ENCODE measurements around the gene WDFY4. TPM values are rescaled to one million over a fixed set of nuclear protein-coding genes. Genes with fewer than 3 reads are reported as not detected.

WDFY4 gene
- total and polyA plus RNA-seq, 2 experiments from 2014 or later, result not detected

DNA sequence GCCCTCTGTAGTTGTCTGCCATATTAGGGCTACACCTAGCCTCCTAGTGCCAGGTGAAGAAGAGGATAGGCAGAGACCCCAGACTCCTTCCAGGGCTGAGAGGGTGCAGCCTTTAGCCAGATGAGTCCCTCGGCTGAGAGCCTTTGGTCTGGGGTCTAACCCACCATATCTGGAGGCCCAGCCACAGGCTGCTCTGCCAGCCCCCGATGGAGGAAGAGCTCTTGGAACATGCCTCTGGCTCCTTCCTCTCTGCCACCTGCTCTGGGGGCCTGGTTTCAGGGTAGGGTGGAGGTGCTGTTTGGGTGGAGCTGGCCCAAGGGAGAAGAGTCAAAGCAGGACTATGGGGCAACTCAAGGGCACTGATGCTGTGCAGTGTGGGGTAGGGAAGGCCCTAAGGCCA is 253.6 kb downstream of the WDFY4 start:
- Histone ChIP-seq H3K4me3 (no peak overlapping the region), H3K9ac (no peak overlapping the region), H3K4me2 (ENCODE audit: unreplicated experiment) (no peak overlapping the region), H3K79me2 (ENCODE audit: insufficient read depth) (no peaks in the 10 kb centered on the region), H3K9me2 (ENCODE audit: insufficient read depth) (no peaks in the 10 kb centered on the region), H4K20me1 (ENCODE audit: insufficient read depth) (no peaks in the 10 kb centered on the region), H2AFZ (no peak overlapping the region), H3K27ac (no peak overlapping the region), H3K27me3 (replicated peaks; ENCODE audit: insufficient read depth) (peaks cover 34% of the 10 kb centered on the region), H3K4me1 (ENCODE audit: insufficient read depth) (no peaks in the 10 kb centered on the region), H3F3A (ENCODE audit: insufficient read depth) (no peaks in the 10 kb centered on the region), H3K9me3 (ENCODE audit: low read depth) (no peaks in the 10 kb centered on the region), H3K36me3 (ENCODE audit: low read depth) (no peaks in the 10 kb centered on the region)
- in situ Hi-C loops (cut with MboI), result no loop called here
- DNase-seq, result no peak
- WGBS, 2 experiments (ENCODE audit: low coverage in 1 of 2, low lambda C conversion rate in 2 of 2, missing lambda C conversion rate in 2 of 2), result 38 to 83% methylated on average over 1 to 2 of the region's 2 CpGs
- TF ChIP-seq EZH2phosphoT487 (IDR thresholded peaks at IDR 0.05; ENCODE audit: insufficient read depth, low read depth) (no peak), EZH2 (IDR thresholded peaks at IDR 0.05; ENCODE audit: insufficient read depth, poor library complexity, severe bottlenecking) (no peak)

DNA sequence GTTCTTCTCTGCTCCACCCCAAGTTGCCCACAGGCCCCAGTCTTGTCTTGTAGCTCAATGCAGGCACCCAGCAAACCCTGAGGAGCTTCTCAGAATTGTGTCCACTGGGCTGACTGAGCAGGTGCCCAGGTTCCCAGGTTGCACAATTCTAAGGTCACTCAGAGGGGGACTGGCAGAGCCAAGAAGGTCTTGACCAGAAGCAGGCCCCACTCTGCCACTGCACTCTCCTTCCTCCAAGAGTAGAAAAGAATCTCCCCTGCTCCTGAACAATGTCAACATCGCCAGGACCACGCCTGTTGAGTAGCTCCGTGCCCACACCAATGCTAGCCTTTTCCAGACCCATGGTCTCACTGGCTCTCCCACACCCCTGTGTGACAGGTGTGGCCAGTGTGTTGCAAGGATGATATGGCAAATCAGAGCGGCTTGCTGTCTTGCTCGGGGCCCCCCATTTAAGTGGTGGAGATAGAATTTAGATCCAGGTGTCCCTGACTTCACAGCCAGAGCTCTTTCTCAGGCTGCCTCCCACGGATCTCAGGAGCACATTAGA is 254.4 kb downstream of the WDFY4 start:
- in situ Hi-C loops (cut with MboI), result no loop called here
- no peaks in the 10 kb centered on the region for H4K20me1 ChIP-seq (ENCODE audit: insufficient read depth)

DNA sequence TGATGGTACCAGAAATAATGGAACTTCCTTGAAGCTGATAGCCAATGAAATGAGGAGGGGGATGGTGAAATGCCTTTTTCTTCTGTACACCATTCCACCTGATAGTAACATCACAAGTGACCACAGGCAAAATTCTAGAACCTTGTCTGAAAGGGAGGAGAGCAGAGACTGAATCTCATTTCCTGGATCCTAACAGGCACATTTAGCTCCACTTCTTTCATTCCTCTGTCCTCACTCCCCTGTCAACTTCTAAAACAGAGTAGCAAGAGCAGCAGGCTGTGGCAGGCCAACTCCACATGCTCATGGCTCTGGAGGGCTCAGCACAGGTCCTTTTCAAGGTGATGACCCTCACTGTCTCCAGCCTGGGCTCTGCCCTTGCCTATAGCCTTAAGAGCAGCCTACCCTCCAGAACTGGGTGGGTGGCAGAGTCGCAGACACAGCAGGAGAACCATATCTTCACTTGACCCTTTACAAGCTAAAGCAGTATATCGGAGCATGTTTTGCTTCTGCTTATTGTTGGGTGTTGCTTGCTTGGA is 255.2 kb downstream of the WDFY4 start, which contains the start of gene LRRC18:
Gene LRRC18 (minus strand): TSS at position 51 of the 536 bp plus-strand sequence. CDS start 25,685 bp downstream, outside the sequence.
- Histone ChIP-seq H3K79me2 (ENCODE audit: insufficient read depth) (no peaks in the 10 kb centered on the region), H3K4me3 (no peak within 1 kb of the TSS), H4K20me1 (ENCODE audit: insufficient read depth) (no peaks in the 10 kb centered on the region), H2AFZ (no peak within 1 kb of the TSS), H3K4me1 (ENCODE audit: insufficient read depth) (no peaks in the 10 kb centered on the region), H3F3A (ENCODE audit: insufficient read depth) (no peaks in the 10 kb centered on the region), H3K27me3 (replicated peaks; ENCODE audit: insufficient read depth) (peaks cover 34% of the 10 kb centered on the region), H3K9me2 (ENCODE audit: insufficient read depth) (no peaks in the 10 kb centered on the region), H3K4me2 (ENCODE audit: unreplicated experiment) (no peak within 1 kb of the TSS), H3K9me3 (ENCODE audit: low read depth) (no peaks in the 10 kb centered on the region), H3K36me3 (ENCODE audit: low read depth) (no peaks in the 10 kb centered on the region), H3K27ac (no peak within 1 kb of the TSS), H3K9ac (no peak within 1 kb of the TSS)
- 49 to 53% methylated on average over 2 of the region's 2 CpGs for WGBS, 2 experiments (ENCODE audit: low coverage in 1 of 2, low lambda C conversion rate in 2 of 2, missing lambda C conversion rate in 2 of 2)
- in situ Hi-C loops (cut with MboI), result no loop called here
- TF ChIP-seq EZH2phosphoT487 (IDR thresholded peaks at IDR 0.05; ENCODE audit: insufficient read depth, low read depth) (no peak), EZH2 (IDR thresholded peaks at IDR 0.05; ENCODE audit: insufficient read depth, poor library complexity, severe bottlenecking) (no peak)
- DNase-seq, result no peak

More for the DNA sequence above, 254.4 kb downstream of the WDFY4 start:
- no peak overlapping the region for H2AFZ ChIP-seq
- H3K9me2 ChIP-seq (ENCODE audit: insufficient read depth), result no peaks in the 10 kb centered on the region
- no peak overlapping the region for H3K27ac ChIP-seq
- DNase-seq, result no peak
- no peaks in the 10 kb centered on the region for H3K4me1 ChIP-seq (ENCODE audit: insufficient read depth)
- H3K4me2 ChIP-seq (ENCODE audit: unreplicated experiment), result no peak overlapping the region
- TF ChIP-seq EZH2phosphoT487 (IDR thresholded peaks at IDR 0.05; ENCODE audit: insufficient read depth, low read depth) (no peak), EZH2 (IDR thresholded peaks at IDR 0.05; ENCODE audit: insufficient read depth, poor library complexity, severe bottlenecking) (no peak)
- no peaks in the 10 kb centered on the region for H3F3A ChIP-seq (ENCODE audit: insufficient read depth)
- H3K36me3 ChIP-seq (ENCODE audit: low read depth), result no peaks in the 10 kb centered on the region
- no peaks in the 10 kb centered on the region for H3K79me2 ChIP-seq (ENCODE audit: insufficient read depth)
- H3K27me3 ChIP-seq (replicated peaks; ENCODE audit: insufficient read depth), result peaks cover 31% of the 10 kb centered on the region
- no peak overlapping the region for H3K4me3 ChIP-seq
- H3K9me3 ChIP-seq (ENCODE audit: low read depth), result no peaks in the 10 kb centered on the region
- no peak overlapping the region for H3K9ac ChIP-seq
- WGBS, 2 experiments (ENCODE audit: low coverage in 1 of 2, low lambda C conversion rate in 2 of 2, missing lambda C conversion rate in 2 of 2), result 63 to 66% methylated on average over 6 of the region's 6 CpGs

DNA sequence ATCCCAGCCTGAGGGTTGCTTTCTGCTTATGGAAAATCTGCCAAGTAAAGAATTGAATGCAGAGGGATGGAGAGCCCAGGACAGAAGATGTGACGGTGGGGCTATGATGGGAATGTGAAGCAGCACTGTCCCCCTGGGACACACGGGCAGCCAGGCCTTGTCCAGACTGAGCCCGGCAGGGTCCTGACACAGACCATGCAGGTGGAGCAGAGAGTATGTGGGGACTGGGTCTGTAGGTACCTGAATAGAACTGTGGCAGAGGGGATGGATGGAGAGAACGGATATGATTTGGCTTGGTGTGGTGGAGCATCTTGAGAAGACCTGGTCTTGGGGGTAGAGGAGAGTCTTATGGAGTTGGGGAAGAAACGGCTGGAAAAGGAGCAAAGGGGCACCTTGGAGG is 255.7 kb downstream of the WDFY4 start:
- WGBS, 2 experiments (ENCODE audit: low coverage in 1 of 2, low lambda C conversion rate in 2 of 2, missing lambda C conversion rate in 2 of 2), result 42 to 59% methylated on average over 5 of the region's 5 CpGs

More for the DNA sequence above, 255.7 kb downstream of the WDFY4 start:
- no peaks in the 10 kb centered on the region for H4K20me1 ChIP-seq (ENCODE audit: insufficient read depth)
- no peak overlapping the region for H3K4me3 ChIP-seq
- TF ChIP-seq EZH2phosphoT487 (IDR thresholded peaks at IDR 0.05; ENCODE audit: insufficient read depth, low read depth), result no peak
- no peak for TF ChIP-seq EZH2 (IDR thresholded peaks at IDR 0.05; ENCODE audit: insufficient read depth, poor library complexity, severe bottlenecking)
- no peaks in the 10 kb centered on the region for H3K79me2 ChIP-seq (ENCODE audit: insufficient read depth)
- H3K9me3 ChIP-seq (ENCODE audit: low read depth), result no peaks in the 10 kb centered on the region
- no peak for DNase-seq
- no peak overlapping the region for H3K4me2 ChIP-seq (ENCODE audit: unreplicated experiment)
- H3K27ac ChIP-seq, result no peak overlapping the region
- no peaks in the 10 kb centered on the region for H3K36me3 ChIP-seq (ENCODE audit: low read depth)
- H3K9me2 ChIP-seq (ENCODE audit: insufficient read depth), result no peaks in the 10 kb centered on the region
- in situ Hi-C loops (cut with MboI), result no loop called here
- H3F3A ChIP-seq (ENCODE audit: insufficient read depth), result no peaks in the 10 kb centered on the region
- H3K9ac ChIP-seq, result no peak overlapping the region
- peaks cover 34% of the 10 kb centered on the region for H3K27me3 ChIP-seq (replicated peaks; ENCODE audit: insufficient read depth)
- no peak overlapping the region for H2AFZ ChIP-seq
- H3K4me1 ChIP-seq (ENCODE audit: insufficient read depth), result no peaks in the 10 kb centered on the region
